Tibial nerve (tissue), 4 donors: ENCODE data around the gene UNC45B. TPM values are rescaled to one million over a fixed set of nuclear protein-coding genes. Genes with fewer than 3 reads are reported as not detected.
"Not testable (repeated sequence)": the region's sequence is repeated elsewhere in the genome, so short reads cannot be mapped to it uniquely, and the experiment has no call there.

ENCODE experiments used
- DNase-seq, 2 donors: peaks; one replicate each; pipeline ENCODE4 v3.0.0-alpha.2; 2019; ENCODE audit warnings: low spot score in 2 of 2
- H3K27ac ChIP-seq, 4 donors: fragments of 200-600 bp; sonication (generic) in 3 of 4; one replicate each; pipeline ENCODE4 v1.5.1; 2017 to 2019; ENCODE audit warnings: mild to moderate bottlenecking in 1 of 4
- H3K27me3 ChIP-seq, 2 donors: fragments of 200-600 bp; sonication (generic) in 1 of 2; one replicate each; pipeline versions ENCODE4 v1.5.1 to v1.6.0; 2017 to 2019
- H3K36me3 ChIP-seq, 3 donors: fragments of 200-600 bp; sonication (generic); one replicate each; pipeline ENCODE4 v1.5.1; 2018 to 2019
- H3K4me1 ChIP-seq, 4 donors: fragments of 200-600 bp; sonication (generic) in 3 of 4; one replicate each; pipeline ENCODE4 v1.5.1; 2017 to 2019
- H3K4me3 ChIP-seq, 4 donors: fragments of 200-600 bp; sonication (generic) in 3 of 4; one replicate each; pipeline ENCODE4 v1.5.1; 2017 to 2019; ENCODE audit warnings: mild to moderate bottlenecking in 1 of 4, moderate library complexity in 1 of 4
- H3K9me3 ChIP-seq, 4 donors: fragments of 200-600 bp; sonication (generic) in 3 of 4; one replicate each; pipeline ENCODE4 v1.5.1; 2017 to 2019
- CTCF ChIP-seq, 5 experiments: fragments of 200-600 bp in 3 of 5; fragments of 450-650 bp in 2 of 5; sonication (generic) in 3 of 5; IDR thresholded peaks; one replicate each; pipeline ENCODE4 v1.5.1; 2016 to 2019; ENCODE audit warnings: antibody characterized with exemption in 5 of 5, mild to moderate bottlenecking in 3 of 5, moderate library complexity in 2 of 5
- EP300 ChIP-seq, 2 donors: sonication (generic); formaldehyde crosslinking; IDR thresholded peaks; one replicate each; pipeline ENCODE4 v1.6.1; 2017; ENCODE audit warnings: antibody characterized with exemption in 2 of 2, mild to moderate bottlenecking in 1 of 2
- POLR2A ChIP-seq, 2 donors: fragments of 450-650 bp; IDR thresholded peaks; one replicate each; pipeline ENCODE4 v1.6.1; 2017; ENCODE audit warnings: antibody characterized with exemption in 2 of 2, mild to moderate bottlenecking in 2 of 2, moderate library complexity in 2 of 2
- WGBS, 2 donors: methylation state at CpG; one replicate each; pipeline ENCODE4 v1.1.5; 2018; 5-methylcytosine and 5-hydroxymethylcytosine counted together
- total RNA-seq, 4 donors: library from RNA; depleted of rRNA; stranded (reverse); fragments of >200 nt; gene quantifications; one replicate each; pipeline ENCODE4 v1.1.0, GENCODE V29; 2016

The UNC45B gene
- total RNA-seq, 4 donors from 2014 or later, result not detected

DNA sequence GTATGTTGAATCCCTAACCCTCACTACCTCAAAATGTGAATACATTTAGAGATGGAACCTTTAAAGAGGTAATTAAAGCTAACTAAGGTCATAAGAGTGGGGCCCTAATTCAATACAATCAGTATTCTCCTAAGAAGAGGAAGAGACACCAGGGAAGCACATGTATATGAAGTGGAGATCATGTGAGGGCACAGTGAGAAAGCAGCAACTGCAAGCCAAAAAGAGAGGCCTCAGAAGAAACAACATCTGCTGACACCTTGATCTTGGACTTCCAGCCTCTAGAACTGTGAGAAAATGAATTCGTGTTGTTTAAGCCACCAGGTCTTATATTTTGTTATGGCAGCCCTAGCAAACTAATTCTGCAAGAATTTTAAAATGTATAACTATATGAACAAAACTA, 82.0 kb downstream of the UNC45B start:
- Histone ChIP-seq H3K27me3 (no peaks in the 10 kb centered on the region), H3K27ac (no peak overlapping the region), H3K36me3 (no peaks in the 10 kb centered on the region), H3K9me3 (no peaks in the 10 kb centered on the region), H3K4me3 (no peak overlapping the region), H3K4me1 (no peaks in the 10 kb centered on the region)
- WGBS, 2 donors, result 80 to 84% methylated on average over 1 of the region's 1 CpG
- TF ChIP-seq POLR2A (IDR thresholded peaks at IDR 0.05) (no peak), EP300 (IDR thresholded peaks at IDR 0.05) (no peak), CTCF (IDR thresholded peaks at IDR 0.05) (no peak)
- DNase-seq, result no peak

GRCh38 chr17:35234315-35234714, 86.7 kb downstream of the UNC45B start:
- H3K36me3 ChIP-seq, H3K4me3 ChIP-seq, H3K27me3 ChIP-seq, H3K27ac ChIP-seq, DNase-seq, H3K4me1 ChIP-seq, H3K9me3 ChIP-seq: not testable (repeated sequence)
- 87 to 90% methylated on average over 4 of the region's 4 CpGs for WGBS, 2 donors

GRCh38 chr17:35235289-35235688, 87.7 kb downstream of the UNC45B start:
- no peak for DNase-seq
- Histone ChIP-seq H3K9me3 (peaks cover 0 to 6% (median 0%) of the 10 kb centered on the region in 4 donors), H3K27me3 (no peaks in the 10 kb centered on the region), H3K4me3 (no peak overlapping the region), H3K27ac (no peak overlapping the region), H3K36me3 (no peaks in the 10 kb centered on the region), H3K4me1 (peaks cover 0 to 4% (median 0%) of the 10 kb centered on the region in 4 donors)
- TF ChIP-seq POLR2A (IDR thresholded peaks at IDR 0.05), result no peak
- TF ChIP-seq EP300 (IDR thresholded peaks at IDR 0.05), result no peak
- TF ChIP-seq CTCF (IDR thresholded peaks at IDR 0.05), result no peak
- WGBS, 2 donors, result 84 to 89% methylated on average over 3 of the region's 3 CpGs

- Histone ChIP-seq H3K4me1 (peaks cover 0 to 6% (median 0%) of the 10 kb centered on the region in 4 donors), H3K27ac (no peak overlapping the region), H3K27me3 (no peaks in the 10 kb centered on the region), H3K36me3 (no peaks in the 10 kb centered on the region), H3K9me3 (peaks cover 0 to 6% (median 0%) of the 10 kb centered on the region in 4 donors), H3K4me3 (no peak overlapping the region)
- DNase-seq, result no peak
- 61 to 92% methylated on average over 2 of the region's 2 CpGs for WGBS, 2 donors
- TF ChIP-seq EP300 (IDR thresholded peaks at IDR 0.05) (no peak), POLR2A (IDR thresholded peaks at IDR 0.05) (no peak), CTCF (IDR thresholded peaks at IDR 0.05) (no peak)
Measured at GRCh38 chr17:35235917-35236316, 88.3 kb downstream of the UNC45B start.

- Histone ChIP-seq H3K4me3 (no peak overlapping the region), H3K4me1 (peaks cover 0 to 14% (median 2%) of the 10 kb centered on the region in 4 donors), H3K27ac (no peak overlapping the region), H3K36me3 (no peaks in the 10 kb centered on the region), H3K27me3 (no peaks in the 10 kb centered on the region), H3K9me3 (peaks cover 0 to 6% (median 0%) of the 10 kb centered on the region in 4 donors)
- no peak for DNase-seq
- WGBS, 2 donors, result 70 to 94% methylated on average over 5 of the region's 5 CpGs
- no peak for TF ChIP-seq CTCF (IDR thresholded peaks at IDR 0.05)
- TF ChIP-seq POLR2A (IDR thresholded peaks at IDR 0.05), result no peak
- TF ChIP-seq EP300 (IDR thresholded peaks at IDR 0.05), result no peak
Measured at GRCh38 chr17:35236821-35237220, 89.2 kb downstream of the UNC45B start.

GRCh38 chr17:35238821-35239220, 91.2 kb downstream of the UNC45B start:
- TF ChIP-seq EP300 (IDR thresholded peaks at IDR 0.05), result no peak
- TF ChIP-seq CTCF (IDR thresholded peaks at IDR 0.05), result no peak
- TF ChIP-seq POLR2A (IDR thresholded peaks at IDR 0.05), result no peak
- no peaks in the 10 kb centered on the region for H3K36me3 ChIP-seq
- H3K9me3 ChIP-seq, result peaks cover 0 to 6% (median 0%) of the 10 kb centered on the region in 4 donors
- H3K4me1 ChIP-seq, result peaks cover 0 to 19% (median 4%) of the 10 kb centered on the region in 4 donors
- no peak for DNase-seq
- WGBS, 2 donors, result 56 to 67% methylated on average over 2 of the region's 2 CpGs
- H3K27ac ChIP-seq, result no peak overlapping the region
- H3K4me3 ChIP-seq, result no peak overlapping the region
- no peaks in the 10 kb centered on the region for H3K27me3 ChIP-seq
